H1 (cell line): ENCODE data around the gene BCL2L11. TPM values are rescaled to one million over a fixed set of nuclear protein-coding genes. Genes with fewer than 3 reads are reported as not detected.

Experiments
- ATF2 ChIP-seq: IDR thresholded peaks from 2 replicates; pipeline ENCODE4 v1.6.1; 2012; ENCODE audit warnings: low read length, inconsistent platforms
- BCL11A ChIP-seq, 2 experiments: IDR thresholded peaks; one replicate each; pipeline ENCODE4 v1.6.1; 2011; ENCODE audit warnings: low read depth in 2 of 2, low read length in 2 of 2, mild to moderate bottlenecking in 2 of 2
- CHD1 ChIP-seq: IDR thresholded peaks from 2 replicates; pipeline ENCODE4 v1.6.1; 2012; ENCODE audit warnings: low read depth, low read length, improper control_type of control experiment
- CHD2 ChIP-seq: IDR thresholded peaks from 2 replicates; pipeline ENCODE4 v1.6.1; 2012; ENCODE audit warnings: low read length, improper control_type of control experiment
- CHD7 ChIP-seq: fragments of 300-600 bp; sonication (generic); IDR thresholded peaks from 2 replicates; pipeline ENCODE4 v1.7.1; 2012; ENCODE audit warnings: low read length, moderate library complexity, mild to moderate bottlenecking, inconsistent platforms; ENCODE audit not compliant: insufficient replicate concordance
- CREB1 ChIP-seq: IDR thresholded peaks from 2 replicates; pipeline ENCODE4 v1.6.1; 2012; ENCODE audit warnings: inconsistent platforms
- EZH2 ChIP-seq: fragments of 200-600 bp; sonication (generic); IDR thresholded peaks from 2 replicates; pipeline ENCODE4 v1.7.1; 2012; ENCODE audit warnings: low read depth, mild to moderate bottlenecking, moderate library complexity, low read length, inconsistent platforms; ENCODE audit not compliant: severe bottlenecking
- POLR2A ChIP-seq, 2 experiments: IDR thresholded peaks; 1 replicate in 1 of 2; 2 replicates in 1 of 2; pipeline ENCODE4 v1.6.1; 2011; ENCODE audit warnings: low read depth in 2 of 2, low read length in 2 of 2, mild to moderate bottlenecking in 2 of 2; ENCODE audit errors: control extremely low read depth in 1 of 2
- SIX5 ChIP-seq: IDR thresholded peaks from 2 replicates; pipeline ENCODE4 v1.6.1; 2011; ENCODE audit warnings: mild to moderate bottlenecking, low read depth, low read length
- polyA plus RNA-seq, 7 experiments: library from polyadenylated mRNA; depleted of rRNA in 3 of 7; stranded (reverse) in 5 of 7; unstranded in 2 of 7; fragments of >200 nt in 5 of 7; fragments of 200-250 nt in 2 of 7; gene quantifications; 1 replicate in 5 of 7; 2 replicates in 1 of 7; 4 replicates in 1 of 7; pipeline versions ENCODE4 v1.2.1 to v1.2.3, GENCODE V29; 2011 to 2013; ENCODE audit warnings: missing spikeins in 2 of 7, mixed read lengths in 2 of 7
- total RNA-seq: library from RNA; stranded (reverse); fragmentation: NEBNext Ultra II Directional; extraction: Animal tissue kit (Norgen Biotek cat#: 25700); gene quantifications from 2 replicates; pipeline ENCODE4 v1.2.1, GENCODE V29; 2021

The BCL2L11 gene
- total and polyA plus RNA-seq, 2 of the 8 experiments (the other 6 are each of a cell fraction or from before 2014, with no cell fraction given): 7.5 to 22.9 TPM

DNA sequence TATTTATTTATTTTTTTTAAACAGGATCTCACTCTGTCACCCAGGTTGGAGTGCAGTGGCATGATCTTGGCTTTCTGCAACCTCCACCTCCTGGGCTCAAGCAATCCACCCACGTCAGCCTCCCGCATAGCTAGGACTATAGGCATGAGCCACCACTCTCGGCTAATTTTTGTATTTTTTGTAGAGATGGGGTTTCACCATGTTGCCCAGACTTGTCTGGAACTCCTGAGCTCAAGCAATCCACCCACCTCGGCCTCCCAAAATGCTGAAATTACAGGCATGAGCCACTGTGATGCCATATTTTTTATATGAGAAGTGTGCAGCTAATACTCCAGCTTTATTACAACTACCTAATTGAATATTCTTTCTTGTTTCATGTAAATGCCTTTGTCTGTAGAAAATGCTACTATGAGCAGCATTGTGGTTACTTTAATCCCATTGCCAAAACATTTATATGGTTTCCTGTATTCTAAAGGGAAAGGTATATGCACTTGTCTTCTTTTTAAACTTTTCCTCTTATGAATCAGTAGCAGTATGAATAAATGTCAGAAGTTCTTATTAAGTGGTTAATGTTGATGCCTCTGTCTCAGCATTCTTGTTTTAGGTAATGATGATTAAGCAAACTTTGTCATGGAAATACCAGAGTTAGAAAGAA lies 9.5 kb upstream of the BCL2L11 start (continued):
- TF ChIP-seq CHD7 (no peak), BCL11A (IDR thresholded peaks at IDR 0.05; ENCODE audit: low read depth in 2 of 2, low read length in 2 of 2) (no peak), CHD2 (no peak), ATF2 (no peak), CREB1 (no peak), EZH2 (no peak), POLR2A (IDR thresholded peaks at IDR 0.05; ENCODE audit: control extremely low read depth in 1 of 2, low read depth in 2 of 2, low read length in 2 of 2) (no peak), SIX5 (no peak), CHD1 (no peak)
